Muscle of leg (tissue), 11 donors: ENCODE results near the gene JSRP1. TPM values are rescaled to one million over a fixed set of nuclear protein-coding genes. Genes with fewer than 3 reads are reported as not detected.

Source experiments
- DNase-seq: peaks from one replicate; pipeline ENCODE4 v3.0.0; 2013
- H3K27ac ChIP-seq: one replicate; pipeline ENCODE4 v1.5.1; 2013; ENCODE audit warnings: mild to moderate bottlenecking, low read length, control low read depth
- H3K27me3 ChIP-seq: one replicate; pipeline ENCODE4 v1.6.1; 2013; ENCODE audit warnings: low read length; ENCODE audit not compliant: control insufficient read depth, insufficient read depth
- H3K36me3 ChIP-seq: one replicate; pipeline ENCODE4 v1.6.1; 2013; ENCODE audit warnings: low read length; ENCODE audit not compliant: control insufficient read depth, insufficient read depth
- H3K4me1 ChIP-seq: one replicate; pipeline ENCODE4 v1.6.1; 2013; ENCODE audit warnings: low read length; ENCODE audit not compliant: control insufficient read depth, insufficient read depth
- H3K4me3 ChIP-seq: one replicate; pipeline ENCODE4 v1.5.1; 2013; ENCODE audit warnings: low read length, control low read depth
- H3K9me3 ChIP-seq: replicated peaks from 2 replicates; pipeline ENCODE4 v1.6.1; 2013; ENCODE audit warnings: low read depth, low read length; ENCODE audit not compliant: control insufficient read depth
- WGBS: methylation state at CpG from one replicate; pipeline ENCODE4 v1.1.5; 2013; ENCODE audit warnings: missing lambda C conversion rate; ENCODE audit not compliant: insufficient coverage; 5-methylcytosine and 5-hydroxymethylcytosine counted together
- polyA plus RNA-seq, 8 donors: library from polyadenylated mRNA; unstranded; fragments of 120-200 nt; gene quantifications; one replicate each; pipeline versions ENCODE4 v1.2.1 to v1.2.3, GENCODE V29; 2013; ENCODE audit warnings: inconsistent platforms in 1 of 8, low replicate concordance in 1 of 8; ENCODE audit not compliant: insufficient read length in 8 of 8, insufficient read depth in 1 of 8
- total RNA-seq: library from RNA; stranded (reverse); fragments of 120-200 nt; gene quantifications from one replicate; pipeline ENCODE4 v1.2.4, GENCODE V29; 2013

Gene JSRP1
- total and polyA plus RNA-seq, 9 donors, result 58.3 to 107 (median 85.2) TPM

DNA sequence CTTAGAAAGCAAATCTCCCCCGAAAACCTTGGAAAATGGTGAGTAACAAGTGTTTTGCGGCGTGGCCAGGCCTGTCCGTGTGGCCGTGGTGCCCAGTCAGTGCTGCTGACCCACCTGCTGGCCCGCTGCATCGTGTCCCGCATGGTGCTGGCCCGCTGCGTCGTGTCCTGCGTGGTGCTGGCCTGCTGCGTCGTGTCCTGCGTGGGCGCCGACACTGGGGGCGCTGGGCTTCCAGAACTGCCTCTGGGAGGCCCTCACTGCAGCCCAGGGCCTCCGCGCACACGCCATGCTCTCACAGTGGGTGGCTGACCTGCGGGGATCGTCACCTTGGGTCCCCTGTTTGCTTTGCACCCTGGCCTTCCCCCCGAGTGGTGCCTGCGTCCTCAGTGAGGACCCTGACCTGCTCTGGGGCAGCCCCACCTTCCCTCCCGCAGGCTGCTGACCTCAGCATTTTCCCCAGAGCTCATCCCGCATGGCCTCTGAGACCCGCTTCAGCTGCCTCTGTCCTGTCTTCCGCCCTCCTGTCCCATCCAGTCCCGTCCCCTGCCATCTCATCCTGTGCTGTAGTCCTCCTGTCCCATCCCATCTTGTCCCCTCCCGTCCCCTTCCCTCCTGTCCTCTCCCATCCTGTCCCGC, 30.7 kb downstream of the JSRP1 start:
- no peak overlapping the region for H3K27ac ChIP-seq
- H3K36me3 ChIP-seq, result peaks cover 80% of the 10 kb centered on the region
- DNase-seq, result no peak
- no peaks in the 10 kb centered on the region for H3K27me3 ChIP-seq
- 89% methylated on average over 31 of the region's 32 CpGs for WGBS
- H3K4me1 ChIP-seq, result peaks cover 9% of the 10 kb centered on the region
- no peaks in the 10 kb centered on the region for H3K9me3 ChIP-seq
- no peak overlapping the region for H3K4me3 ChIP-seq

DNA sequence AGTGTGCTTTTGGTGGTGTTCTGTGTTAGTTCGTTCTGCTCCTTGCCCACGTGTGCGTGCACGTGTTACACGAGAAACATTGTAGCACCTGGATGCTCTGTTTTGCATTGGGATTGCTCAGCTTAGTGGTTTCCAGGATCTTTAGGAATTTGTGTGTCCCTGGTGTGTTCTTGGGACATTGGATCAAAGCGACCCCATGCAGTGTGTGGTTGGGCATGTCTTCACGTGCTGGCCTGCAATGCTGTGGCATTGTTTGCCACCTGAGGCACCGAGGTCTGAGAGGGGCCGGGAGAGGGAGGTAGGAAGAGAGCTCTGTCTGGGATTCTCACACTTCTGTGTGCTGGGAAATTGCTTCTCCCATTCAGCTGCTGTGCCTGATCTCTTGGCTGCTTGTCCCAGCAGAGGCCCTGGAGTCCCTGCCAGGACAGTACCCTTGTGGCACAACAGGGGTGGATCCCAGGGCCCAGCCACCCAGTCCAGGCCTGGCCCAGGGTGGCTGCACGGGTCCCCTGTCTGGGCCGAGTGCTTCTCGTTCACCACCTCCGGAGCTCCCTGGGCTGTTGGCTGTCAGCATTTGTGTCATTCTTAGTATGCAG, 31.4 kb downstream of the JSRP1 start:
- WGBS, result 74% methylated on average over 11 of the region's 13 CpGs
- Histone ChIP-seq H3K27me3 (no peaks in the 10 kb centered on the region), H3K36me3 (peaks cover 80% of the 10 kb centered on the region), H3K9me3 (no peaks in the 10 kb centered on the region), H3K4me1 (peaks cover 9% of the 10 kb centered on the region), H3K4me3 (no peak overlapping the region), H3K27ac (no peak overlapping the region)
- no peak for DNase-seq

DNA sequence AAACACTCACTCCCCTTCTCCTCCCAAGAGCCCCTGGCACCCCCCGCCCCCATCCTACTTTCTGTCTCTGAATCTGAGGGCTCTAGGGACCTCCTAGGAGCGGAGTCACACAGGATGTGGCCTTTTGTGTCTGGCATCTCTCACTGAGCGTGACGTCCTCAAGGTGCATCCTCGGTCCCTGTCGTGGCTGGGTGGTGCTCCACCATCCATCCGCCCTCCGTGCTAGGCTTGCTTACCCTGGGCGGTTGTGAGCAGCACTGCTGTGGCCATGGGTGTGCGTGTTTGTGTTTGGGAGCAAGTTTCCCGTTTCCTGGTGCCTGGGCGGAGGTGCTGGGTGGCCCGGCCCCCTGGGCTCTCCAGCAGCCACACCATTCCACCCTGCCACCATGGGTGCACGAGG, 32.3 kb downstream of the JSRP1 start:
- peaks cover 80% of the 10 kb centered on the region for H3K36me3 ChIP-seq

DNA sequence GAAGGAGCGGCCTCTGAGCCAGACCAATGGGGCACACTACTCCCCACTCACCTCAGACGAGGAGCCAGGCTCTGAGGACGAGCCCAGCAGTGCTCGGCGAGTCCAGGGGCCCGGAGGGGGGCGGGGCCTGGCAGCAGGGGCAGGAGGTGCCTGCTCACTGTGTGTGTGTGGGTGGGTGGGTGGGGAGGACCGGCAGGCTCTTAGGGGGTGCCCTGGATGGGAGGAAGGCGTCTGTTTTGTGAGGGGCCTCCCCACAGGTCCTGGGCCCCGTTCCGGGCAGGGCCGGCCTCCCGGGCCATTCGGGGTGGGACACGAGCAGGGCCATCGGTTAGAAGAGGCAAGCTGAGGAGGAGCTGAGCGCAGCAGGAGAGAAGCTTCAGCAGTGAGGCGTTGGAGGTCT, 32.8 kb downstream of the JSRP1 start:
- Histone ChIP-seq H3K4me3 (no peak overlapping the region), H3K27me3 (no peaks in the 10 kb centered on the region), H3K36me3 (peaks cover 79% of the 10 kb centered on the region), H3K9me3 (no peaks in the 10 kb centered on the region), H3K27ac (no peak overlapping the region), H3K4me1 (peaks cover 9% of the 10 kb centered on the region)
- DNase-seq, result no peak
- WGBS, result 68% methylated on average over 5 of the region's 18 CpGs

More for the DNA sequence above, 32.3 kb downstream of the JSRP1 start:
- WGBS, result 88% methylated on average over 5 of the region's 14 CpGs
- no peak for DNase-seq
- Histone ChIP-seq H3K27me3 (no peaks in the 10 kb centered on the region), H3K4me3 (no peak overlapping the region), H3K4me1 (peaks cover 9% of the 10 kb centered on the region), H3K9me3 (no peaks in the 10 kb centered on the region), H3K27ac (no peak overlapping the region)

DNA sequence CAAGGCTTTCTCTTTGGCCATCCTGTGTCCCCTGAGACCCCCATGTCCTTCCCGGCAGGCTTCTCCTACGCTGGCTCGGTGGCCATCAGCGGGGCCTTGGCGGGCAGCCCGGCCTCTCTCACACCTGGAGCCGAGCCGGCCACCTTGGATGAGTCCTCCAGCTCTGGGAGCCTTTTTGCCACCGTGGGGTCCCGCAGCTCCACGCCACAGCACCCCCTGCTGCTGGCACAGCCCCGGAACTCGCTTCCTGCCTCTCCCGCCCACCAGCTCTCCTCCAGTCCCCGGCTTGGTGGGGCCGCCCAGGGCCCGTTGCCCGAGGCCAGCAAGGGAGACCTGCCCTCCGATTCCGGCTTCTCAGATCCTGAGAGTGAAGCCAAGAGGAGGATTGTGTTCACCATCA, 34.3 kb downstream of the JSRP1 start:
- Histone ChIP-seq H3K27ac (no peak overlapping the region), H3K36me3 (peaks cover 89% of the 10 kb centered on the region), H3K4me3 (no peak overlapping the region), H3K9me3 (no peaks in the 10 kb centered on the region), H3K27me3 (no peaks in the 10 kb centered on the region), H3K4me1 (peaks cover 9% of the 10 kb centered on the region)
- 73% methylated on average over 14 of the region's 20 CpGs for WGBS
- no peak for DNase-seq

DNA sequence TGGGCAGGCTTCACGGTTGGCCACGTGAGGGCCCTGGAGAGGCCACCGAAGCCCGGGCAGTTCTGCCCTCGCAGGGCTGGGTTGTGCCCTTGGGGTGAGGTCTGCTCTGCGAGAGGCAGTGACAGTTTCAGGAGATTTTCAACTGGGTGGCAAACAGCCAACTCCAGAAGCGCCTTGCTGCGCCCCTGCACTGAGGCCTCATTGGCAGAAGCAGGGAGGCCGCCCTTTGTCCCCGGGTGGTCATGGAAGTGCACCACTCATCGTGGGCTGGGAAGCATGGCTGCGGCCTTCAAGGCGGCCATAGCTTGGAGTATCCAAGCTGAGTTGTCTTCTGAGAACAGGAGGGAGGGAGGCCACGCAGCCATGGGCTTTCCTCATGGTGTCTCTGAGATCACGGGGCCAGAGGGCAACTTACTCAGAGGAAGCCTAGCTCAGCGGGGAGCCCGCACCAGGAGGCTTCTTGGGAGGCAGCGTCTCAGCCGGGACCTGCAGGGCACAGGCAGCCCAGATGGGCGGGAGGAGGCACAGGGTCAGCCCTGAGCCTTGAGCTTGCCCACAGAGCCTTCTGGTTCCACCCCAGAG, 34.9 kb downstream of the JSRP1 start:
- no peak overlapping the region for H3K27ac ChIP-seq
- peaks cover 9% of the 10 kb centered on the region for H3K4me1 ChIP-seq
- H3K4me3 ChIP-seq, result no peak overlapping the region
- peaks cover 94% of the 10 kb centered on the region for H3K36me3 ChIP-seq
- no peaks in the 10 kb centered on the region for H3K9me3 ChIP-seq
- no peaks in the 10 kb centered on the region for H3K27me3 ChIP-seq
- no peak for DNase-seq
- 81% methylated on average over 20 of the region's 20 CpGs for WGBS

DNA sequence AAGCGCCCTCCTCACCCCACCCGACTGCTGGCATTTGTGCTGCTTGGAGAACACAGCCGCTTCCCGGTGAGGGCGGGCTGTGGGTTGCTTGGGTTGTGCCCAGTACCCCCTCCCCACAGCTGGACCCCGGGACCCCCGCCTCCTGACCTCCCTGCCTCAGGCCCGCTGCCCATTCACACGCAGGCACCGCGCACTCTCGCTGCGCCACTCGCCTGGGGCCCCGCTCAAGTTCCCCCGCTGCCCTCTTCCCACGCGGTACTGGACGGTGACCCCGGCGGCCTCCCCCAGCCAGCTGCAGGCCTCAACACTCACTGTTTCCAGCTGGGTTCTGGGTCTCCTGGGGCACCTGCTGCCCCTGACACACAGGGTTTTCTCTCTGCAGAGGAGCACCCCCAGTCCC, 36.5 kb downstream of the JSRP1 start:
- H3K4me1 ChIP-seq, result peaks cover 16% of the 10 kb centered on the region
- H3K36me3 ChIP-seq, result peaks cover 94% of the 10 kb centered on the region
- no peaks in the 10 kb centered on the region for H3K9me3 ChIP-seq
- no peak for DNase-seq
- 96% methylated on average over 17 of the region's 21 CpGs for WGBS
- H3K27ac ChIP-seq, result no peak overlapping the region
- no peak overlapping the region for H3K4me3 ChIP-seq
- H3K27me3 ChIP-seq, result no peaks in the 10 kb centered on the region

DNA sequence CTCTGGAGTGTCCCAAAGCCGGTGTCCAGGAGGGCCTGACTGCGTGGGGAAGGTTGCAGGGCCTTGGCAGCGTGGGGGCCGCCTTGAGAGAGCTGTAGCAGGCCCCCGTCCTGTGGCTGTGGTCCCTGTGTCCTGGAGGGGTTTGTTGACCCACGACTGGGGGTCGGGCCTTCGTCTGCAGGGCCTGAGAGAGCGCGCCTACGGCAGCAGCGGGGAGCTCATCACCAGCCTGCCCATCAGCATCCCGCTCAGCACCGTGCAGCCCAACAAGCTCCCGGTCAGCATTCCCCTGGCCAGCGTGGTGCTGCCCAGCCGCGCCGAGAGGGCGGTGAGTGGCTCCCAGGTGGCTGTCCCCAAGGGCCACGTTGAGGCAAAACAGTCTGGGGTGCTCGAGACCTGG, 38.6 kb downstream of the JSRP1 start:
- Histone ChIP-seq H3K4me1 (peaks cover 37% of the 10 kb centered on the region), H3K36me3 (peaks cover 93% of the 10 kb centered on the region), H3K27me3 (no peaks in the 10 kb centered on the region), H3K9me3 (no peaks in the 10 kb centered on the region), H3K4me3 (no peak overlapping the region), H3K27ac (no peak overlapping the region)
- 94% methylated on average over 21 of the region's 22 CpGs for WGBS
- no peak for DNase-seq

DNA sequence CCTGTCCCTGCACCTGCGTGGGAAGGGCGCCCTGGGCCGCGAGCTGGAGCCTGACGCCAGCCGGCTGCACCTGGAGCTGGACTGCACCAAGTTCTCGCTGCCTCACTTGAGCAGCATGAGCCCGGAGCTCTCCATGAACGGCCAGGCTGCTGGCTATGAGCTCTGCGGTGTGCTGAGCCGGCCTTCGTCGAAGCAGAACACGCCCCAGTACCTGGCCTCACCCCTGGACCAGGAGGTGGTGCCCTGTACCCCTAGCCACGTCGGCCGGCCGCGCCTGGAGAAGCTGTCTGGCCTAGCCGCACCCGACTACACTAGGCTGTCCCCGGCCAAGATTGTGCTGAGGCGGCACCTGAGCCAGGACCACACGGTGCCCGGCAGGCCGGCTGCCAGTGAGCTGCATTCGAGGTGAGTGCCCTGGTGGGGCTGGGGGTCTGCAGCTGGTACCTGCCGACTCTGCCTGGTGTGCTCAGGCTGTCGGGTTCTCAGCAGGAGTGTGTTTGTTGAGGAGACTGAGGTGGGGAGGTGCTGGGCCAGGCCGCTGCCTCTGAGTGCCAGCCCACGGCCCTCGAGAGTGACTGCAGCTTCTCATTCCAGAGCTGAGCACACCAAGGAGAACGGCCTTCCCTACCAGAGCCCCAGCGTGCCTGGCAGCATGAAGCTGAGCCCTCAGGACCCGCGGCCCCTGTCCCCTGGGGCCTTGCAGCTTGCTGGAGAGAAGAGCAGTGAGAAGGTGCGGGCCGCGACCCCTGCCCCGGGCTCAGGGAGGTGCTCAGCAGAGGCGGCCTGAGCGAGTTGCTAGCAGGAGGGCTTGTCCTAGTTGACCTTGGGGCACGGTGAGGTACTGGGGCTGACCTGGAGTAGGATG, 39.6 kb downstream of the JSRP1 start:
- Histone ChIP-seq H3K4me3 (no peak overlapping the region), H3K9me3 (no peaks in the 10 kb centered on the region), H3K27me3 (no peaks in the 10 kb centered on the region), H3K27ac (no peak overlapping the region), H3K36me3 (peaks cover 93% of the 10 kb centered on the region), H3K4me1 (peaks cover 38% of the 10 kb centered on the region)
- no peak for DNase-seq
- WGBS, result 94% methylated on average over 38 of the region's 43 CpGs

DNA sequence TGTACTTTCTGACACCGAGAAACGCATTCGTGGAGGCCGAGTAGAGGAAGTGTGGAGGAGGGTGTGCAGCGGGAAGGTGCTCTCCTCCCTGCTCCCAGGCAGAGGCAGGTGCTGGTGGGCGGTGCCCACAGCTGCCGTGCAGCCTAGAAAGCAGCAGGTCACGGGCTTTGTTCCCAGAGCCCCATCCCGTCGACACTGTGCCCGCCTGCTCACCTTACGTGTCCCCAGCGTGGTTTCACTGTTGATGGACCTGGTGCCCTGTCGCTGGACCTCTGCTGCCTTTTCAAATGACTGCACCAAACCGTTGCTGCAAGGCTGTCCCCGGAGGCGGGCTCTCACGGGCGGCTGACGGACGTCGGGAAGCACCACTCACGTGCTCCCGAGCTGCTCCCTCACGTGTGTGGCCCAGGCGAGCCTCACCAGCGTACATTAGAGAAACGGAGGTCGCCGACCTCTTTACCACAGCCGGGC, 40.9 kb downstream of the JSRP1 start:
- no peaks in the 10 kb centered on the region for H3K9me3 ChIP-seq
- H3K4me1 ChIP-seq, result peaks cover 32% of the 10 kb centered on the region
- no peak for DNase-seq
- peaks cover 93% of the 10 kb centered on the region for H3K36me3 ChIP-seq
- H3K27me3 ChIP-seq, result no peaks in the 10 kb centered on the region
- H3K27ac ChIP-seq, result peak overlapping the region; percentile 7
- WGBS, result 76% methylated on average over 26 of the region's 31 CpGs
- H3K4me3 ChIP-seq, result no peak overlapping the region
